GM13976 (cell line): ENCODE results near the gene CBLC.

Experiments
- DNase-seq: peaks from one replicate; pipeline ENCODE4 v3.0.0; 2012; ENCODE audit warnings: low spot score
- CTCF ChIP-seq: IDR thresholded peaks from 2 replicates; pipeline ENCODE4 v1.5.1; 2012; ENCODE audit warnings: borderline replicate concordance, mild to moderate bottlenecking; ENCODE audit not compliant: insufficient read depth; ENCODE audit errors: extremely low read depth, missing control alignments, control extremely low read depth
- in situ Hi-C: fragments of 300-500 bp; cut with MboI; formaldehyde crosslinking; loops from one replicate; pipeline ENCODE4 v1.12.0; 2022; ENCODE audit warnings: low sequenced_read_pairs, mixed read lengths, inconsistent platforms; ENCODE audit not compliant: unreplicated experiment

CBLC gene

GRCh38 chr19:44796701-44797115 lies 19.0 kb downstream of the CBLC start:
- in situ Hi-C loops: no loop called here
- peak; percentile 16 for DNase-seq
- no peak for TF ChIP-seq CTCF

GRCh38 chr19:44799627-44800346 lies 22.1 kb downstream of the CBLC start:
- DNase-seq: no peak
- TF ChIP-seq CTCF: no peak
- in situ Hi-C loops: no loop called here

- peak; percentile 99 for TF ChIP-seq CTCF
- in situ Hi-C loops: no loop called here
- DNase-seq: peak; percentile 94
These were observed 22.8 kb downstream of the CBLC start for GRCh38 chr19:44800461-44800860.

GRCh38 chr19:44803442-44804428 lies 26.0 kb downstream of the CBLC start:
- in situ Hi-C loops: no loop called here
- no peak for DNase-seq
- no peak for TF ChIP-seq CTCF

GRCh38 chr19:44806291-44806690 lies 28.6 kb downstream of the CBLC start:
- TF ChIP-seq CTCF: no peak
- in situ Hi-C loops: no loop called here
- no peak for DNase-seq

GRCh38 chr19:44807162-44807561 lies 29.5 kb downstream of the CBLC start:
- no peak for DNase-seq
- in situ Hi-C loops: no loop called here
- TF ChIP-seq CTCF: no peak
